ENCODE data around the gene PCOLCE2. TPM values are rescaled to one million over a fixed set of nuclear protein-coding genes. Genes with fewer than 3 reads are reported as not detected.

PCOLCE2 gene
- total RNA-seq, 1 experiment from 2014 or later: 13.5 TPM

GRCh38 chr3:142889212-142890014 is 530 bp upstream of the PCOLCE2 start:
- TF ChIP-seq HMGXB4 (CRISPR knock-in tag; IDR thresholded peaks at IDR 0.05) (no peak), ZNF423 (CRISPR knock-in tag; IDR thresholded peaks at IDR 0.05) (peak; percentile 27; the same call in 1 of the 2 replicates), OVOL2 (CRISPR knock-in tag; IDR thresholded peaks at IDR 0.05; ENCODE audit: borderline replicate concordance) (no peak)
- no peaks in the 10 kb centered on the region for H3K36me3 Mint-ChIP-seq
- DNase-seq (ENCODE audit: low spot score) (no peak), ATAC-seq (no peak)
- ChIA-PET POLR2A (interaction anchor here (1.5 kb wide), 1 partner anchor 23 kb away, joined by 5 read pairs; no protein-coding TSS in a partner anchor), CTCF (interaction anchor here (0.9 to 1.9 kb wide), 4 partner anchors 13 to 61 kb away, joined by 5 to 13 read pairs (median 8); no protein-coding TSS in a partner anchor)
- no peak overlapping the region for H3K27ac Mint-ChIP-seq
- H3K4me1 Mint-ChIP-seq: peaks cover 22% of the 10 kb centered on the region
- H3K27me3 Mint-ChIP-seq (ENCODE audit: low read depth): peaks cover 21% of the 10 kb centered on the region
- no peaks in the 10 kb centered on the region for H3K9me3 Mint-ChIP-seq
- H3K4me3 Mint-ChIP-seq: peak overlapping the region; percentile 78

DNA sequence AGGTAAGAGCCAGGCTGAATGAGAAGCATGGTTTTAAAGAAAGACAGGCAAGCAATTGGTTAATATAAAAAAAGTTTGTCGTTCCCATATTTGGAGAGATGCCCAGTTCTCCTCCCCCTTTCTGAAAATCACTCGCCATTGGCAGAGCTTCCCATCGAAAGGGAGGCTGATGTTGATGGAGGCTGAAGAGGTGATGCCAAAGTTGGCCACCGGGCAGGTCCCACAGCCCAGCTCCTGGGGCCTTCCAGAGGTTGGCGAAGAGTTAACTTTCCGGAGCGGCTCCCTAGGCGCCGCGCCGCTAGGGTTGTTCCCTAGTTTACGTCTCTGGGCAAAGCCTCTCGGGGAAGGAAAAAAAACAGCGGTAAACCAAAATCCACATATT is 793 bp downstream of the PCOLCE2 start:
- Mint-ChIP-seq H3K36me3 (no peaks in the 10 kb centered on the region), H3K9me3 (no peaks in the 10 kb centered on the region), H3K27ac (no peak overlapping the region), H3K27me3 (ENCODE audit: low read depth) (peaks cover 21% of the 10 kb centered on the region), H3K4me3 (peak overlapping the region; percentile 78), H3K4me1 (peaks cover 22% of the 10 kb centered on the region)
- TF ChIP-seq, protein P1, sequence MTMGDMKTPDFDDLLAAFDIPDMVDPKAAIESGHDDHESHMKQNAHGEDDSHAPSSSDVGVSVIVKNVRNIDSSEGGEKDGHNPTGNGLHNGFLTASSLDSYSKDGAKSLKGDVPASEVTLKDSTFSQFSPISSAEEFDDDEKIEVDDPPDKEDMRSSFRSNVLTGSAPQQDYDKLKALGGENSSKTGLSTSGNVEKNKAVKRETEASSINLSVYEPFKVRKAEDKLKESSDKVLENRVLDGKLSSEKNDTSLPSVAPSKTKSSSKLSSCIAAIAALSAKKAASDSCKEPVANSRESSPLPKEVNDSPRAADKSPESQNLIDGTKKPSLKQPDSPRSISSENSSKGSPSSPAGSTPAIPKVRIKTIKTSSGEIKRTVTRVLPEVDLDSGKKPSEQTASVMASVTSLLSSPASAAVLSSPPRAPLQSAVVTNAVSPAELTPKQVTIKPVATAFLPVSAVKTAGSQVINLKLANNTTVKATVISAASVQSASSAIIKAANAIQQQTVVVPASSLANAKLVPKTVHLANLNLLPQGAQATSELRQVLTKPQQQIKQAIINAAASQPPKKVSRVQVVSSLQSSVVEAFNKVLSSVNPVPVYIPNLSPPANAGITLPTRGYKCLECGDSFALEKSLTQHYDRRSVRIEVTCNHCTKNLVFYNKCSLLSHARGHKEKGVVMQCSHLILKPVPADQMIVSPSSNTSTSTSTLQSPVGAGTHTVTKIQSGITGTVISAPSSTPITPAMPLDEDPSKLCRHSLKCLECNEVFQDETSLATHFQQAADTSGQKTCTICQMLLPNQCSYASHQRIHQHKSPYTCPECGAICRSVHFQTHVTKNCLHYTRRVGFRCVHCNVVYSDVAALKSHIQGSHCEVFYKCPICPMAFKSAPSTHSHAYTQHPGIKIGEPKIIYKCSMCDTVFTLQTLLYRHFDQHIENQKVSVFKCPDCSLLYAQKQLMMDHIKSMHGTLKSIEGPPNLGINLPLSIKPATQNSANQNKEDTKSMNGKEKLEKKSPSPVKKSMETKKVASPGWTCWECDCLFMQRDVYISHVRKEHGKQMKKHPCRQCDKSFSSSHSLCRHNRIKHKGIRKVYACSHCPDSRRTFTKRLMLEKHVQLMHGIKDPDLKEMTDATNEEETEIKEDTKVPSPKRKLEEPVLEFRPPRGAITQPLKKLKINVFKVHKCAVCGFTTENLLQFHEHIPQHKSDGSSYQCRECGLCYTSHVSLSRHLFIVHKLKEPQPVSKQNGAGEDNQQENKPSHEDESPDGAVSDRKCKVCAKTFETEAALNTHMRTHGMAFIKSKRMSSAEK (CRISPR knock-in tag; IDR thresholded peaks at IDR 0.05; ENCODE audit: borderline replicate concordance): 0 out of 2 replicates have a peak, but pooled peaks have one; percentile 64
- TF ChIP-seq SMAD4 (CRISPR knock-in tag; IDR thresholded peaks at IDR 0.05): no peak
- ChIA-PET POLR2A (interaction anchor here (0.7 to 1.5 kb wide), 3 partner anchors 9 to 114 kb away, joined by 3 to 5 read pairs (median 3); no protein-coding TSS in a partner anchor), CTCF (interaction anchor here (0.9 to 1.9 kb wide), 5 partner anchors 15 to 59 kb away, joined by 5 to 13 read pairs (median 8); no protein-coding TSS in a partner anchor)
- DNase-seq (ENCODE audit: low spot score): no peak
- ATAC-seq: peak; percentile 67

DNA sequence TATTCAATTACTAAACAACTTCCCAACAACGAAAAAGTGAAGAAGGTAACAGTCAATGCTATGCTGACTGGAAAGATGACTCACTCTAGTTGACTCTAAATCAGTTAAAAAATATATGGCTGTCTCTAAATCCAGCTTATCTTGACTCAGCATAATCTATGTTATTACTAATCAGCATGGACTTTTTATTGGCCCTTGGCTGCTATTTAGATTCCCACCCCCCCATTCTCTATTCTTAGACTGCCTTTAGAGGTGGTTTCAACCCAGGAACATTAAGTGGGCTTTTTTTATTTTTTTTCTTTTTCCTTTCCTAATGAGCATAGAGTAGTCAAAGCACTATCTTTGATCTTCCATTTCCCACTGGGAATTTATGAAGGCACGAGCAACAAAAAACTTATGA is 1.9 kb downstream of the PCOLCE2 start:
- 0 out of 2 replicates have a peak overlapping the region, but pooled peaks have one; percentile 33 for H3K4me3 Mint-ChIP-seq
- ATAC-seq (no peak), DNase-seq (ENCODE audit: low spot score) (no peak)
- ChIA-PET CTCF (interaction anchor here (0.8 kb wide), 1 partner anchor 44 kb away, joined by 4 read pairs; no protein-coding TSS in a partner anchor), POLR2A (no interaction called here)
- H3K4me1 Mint-ChIP-seq: peaks cover 22% of the 10 kb centered on the region
- H3K27ac Mint-ChIP-seq: no peak overlapping the region
- no peaks in the 10 kb centered on the region for H3K36me3 Mint-ChIP-seq
- peaks cover 21% of the 10 kb centered on the region for H3K27me3 Mint-ChIP-seq (ENCODE audit: low read depth)
- H3K9me3 Mint-ChIP-seq: no peaks in the 10 kb centered on the region
- TF ChIP-seq ERG (CRISPR knock-in tag; IDR thresholded peaks at IDR 0.05): no peak
- no peak for TF ChIP-seq HMGXB4 (CRISPR knock-in tag; IDR thresholded peaks at IDR 0.05)
- no peak for TF ChIP-seq RELA (CRISPR knock-in tag; IDR thresholded peaks at IDR 0.05; ENCODE audit: borderline replicate concordance)
- no peak for TF ChIP-seq ZNF425 (CRISPR knock-in tag; conservative IDR thresholded peaks at IDR 0.05)
- TF ChIP-seq ZNF671 (CRISPR knock-in tag; IDR thresholded peaks at IDR 0.05): no peak
- TF ChIP-seq CREM (CRISPR knock-in tag; IDR thresholded peaks at IDR 0.05): no peak
- TF ChIP-seq CDX4 (CRISPR knock-in tag; IDR thresholded peaks at IDR 0.05; ENCODE audit: borderline replicate concordance): no peak
- no peak for TF ChIP-seq STAT6 (CRISPR knock-in tag; conservative IDR thresholded peaks at IDR 0.05; ENCODE audit: low read depth)
- no peak for TF ChIP-seq ATF3 (CRISPR knock-in tag; conservative IDR thresholded peaks at IDR 0.05)
